Measurements from ENCODE around the gene ATG16L1.

DNA sequence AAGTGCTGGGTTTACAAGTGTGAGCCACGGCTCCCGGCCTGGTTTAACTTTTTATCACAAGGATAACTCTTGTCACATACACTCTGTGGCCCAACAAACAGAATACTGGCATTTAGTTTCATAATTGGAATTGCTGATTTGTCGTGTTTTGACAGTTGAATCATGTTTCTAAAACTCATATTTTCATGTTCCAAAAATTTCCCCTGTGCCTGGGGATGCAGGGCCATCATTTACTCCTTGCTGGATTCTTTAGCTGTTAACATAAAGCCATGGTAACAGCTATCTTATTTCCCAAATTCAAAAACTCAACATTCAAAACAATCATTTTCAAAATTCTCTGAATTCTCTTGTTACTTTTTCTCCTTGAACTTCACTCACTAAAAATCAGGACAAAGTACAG, 16.5 kb upstream of the ATG16L1 start:
- TF ChIP-seq, protein P1, sequence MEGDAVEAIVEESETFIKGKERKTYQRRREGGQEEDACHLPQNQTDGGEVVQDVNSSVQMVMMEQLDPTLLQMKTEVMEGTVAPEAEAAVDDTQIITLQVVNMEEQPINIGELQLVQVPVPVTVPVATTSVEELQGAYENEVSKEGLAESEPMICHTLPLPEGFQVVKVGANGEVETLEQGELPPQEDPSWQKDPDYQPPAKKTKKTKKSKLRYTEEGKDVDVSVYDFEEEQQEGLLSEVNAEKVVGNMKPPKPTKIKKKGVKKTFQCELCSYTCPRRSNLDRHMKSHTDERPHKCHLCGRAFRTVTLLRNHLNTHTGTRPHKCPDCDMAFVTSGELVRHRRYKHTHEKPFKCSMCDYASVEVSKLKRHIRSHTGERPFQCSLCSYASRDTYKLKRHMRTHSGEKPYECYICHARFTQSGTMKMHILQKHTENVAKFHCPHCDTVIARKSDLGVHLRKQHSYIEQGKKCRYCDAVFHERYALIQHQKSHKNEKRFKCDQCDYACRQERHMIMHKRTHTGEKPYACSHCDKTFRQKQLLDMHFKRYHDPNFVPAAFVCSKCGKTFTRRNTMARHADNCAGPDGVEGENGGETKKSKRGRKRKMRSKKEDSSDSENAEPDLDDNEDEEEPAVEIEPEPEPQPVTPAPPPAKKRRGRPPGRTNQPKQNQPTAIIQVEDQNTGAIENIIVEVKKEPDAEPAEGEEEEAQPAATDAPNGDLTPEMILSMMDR (IDR thresholded peaks at IDR 0.05) = no peak
- TF ChIP-seq POLR2AphosphoS5 (IDR thresholded peaks at IDR 0.05) (no peak), POLR2A (IDR thresholded peaks at IDR 0.05) (no peak), EP300 (IDR thresholded peaks at IDR 0.05) (no peak)
